HepG2 (cell line): ENCODE measurements around the gene THAP2. TPM values are rescaled to one million over a fixed set of nuclear protein-coding genes. Genes with fewer than 3 reads are reported as not detected.

Experiments
- CHCHD3 ChIP-seq: sonication (generic); formaldehyde crosslinking; IDR thresholded peaks from 2 replicates; pipeline ENCODE4 v1.8.0; 2022; ENCODE audit warnings: mild to moderate bottlenecking, missing genetic modification reagents, moderate library complexity
- ELF1 ChIP-seq: sonication (generic); formaldehyde crosslinking; IDR thresholded peaks from 2 replicates; pipeline ENCODE4 v1.4.0; 2020; ENCODE audit warnings: missing genetic modification reagents
- GTF2F1 ChIP-seq: fragments of 150-350 bp; IDR thresholded peaks from 2 replicates; pipeline ENCODE4 v1.6.1; 2014; ENCODE audit warnings: low read length
- KDM3A ChIP-seq: IDR thresholded peaks from 2 replicates; pipeline ENCODE4 v1.6.1; 2018; ENCODE audit warnings: low read depth, missing compliant biosample characterization
- NFKB2 ChIP-seq: sonication (generic); formaldehyde crosslinking; IDR thresholded peaks from 2 replicates; pipeline ENCODE4 v1.4.0; 2020; ENCODE audit warnings: missing genetic modification reagents, borderline replicate concordance
- NR2F1 ChIP-seq, 2 experiments: fragments of 450-650 bp in 1 of 2; formaldehyde crosslinking in 1 of 2; IDR thresholded peaks; 2 replicates each; pipeline versions ENCODE4 v1.5.0 to v1.6.1; 2016 to 2020; ENCODE audit warnings: mild to moderate bottlenecking in 1 of 2, missing compliant biosample characterization in 1 of 2, missing genetic modification reagents in 1 of 2, moderate library complexity in 1 of 2
- RARA ChIP-seq: IDR thresholded peaks from 2 replicates; pipeline ENCODE4 v1.6.1; 2016; ENCODE audit warnings: missing genetic modification reagents, missing compliant biosample characterization
- RBM39 ChIP-seq: fragments of 200-400 bp; formaldehyde crosslinking; IDR thresholded peaks from one replicate; pipeline ENCODE4 v1.6.1; 2018; ENCODE audit warnings: antibody characterized with exemption, mild to moderate bottlenecking, low read depth, low read length; ENCODE audit not compliant: poor library complexity, severe bottlenecking
- SCMH1 ChIP-seq: sonication (generic); formaldehyde crosslinking; IDR thresholded peaks from 2 replicates; pipeline ENCODE4 v1.9.0; 2021; ENCODE audit warnings: missing genetic modification reagents, mild to moderate bottlenecking, borderline replicate concordance
- ZBTB7A ChIP-seq: sonication (generic); formaldehyde crosslinking; IDR thresholded peaks from 2 replicates; pipeline ENCODE4 v1.8.0; 2022; ENCODE audit warnings: mild to moderate bottlenecking, missing genetic modification reagents
- ZNF224 ChIP-seq: sonication (generic); formaldehyde crosslinking; IDR thresholded peaks from 2 replicates; pipeline ENCODE4 v1.5.0; 2020; ENCODE audit warnings: mild to moderate bottlenecking, missing genetic modification reagents
- ZNF354B ChIP-seq: sonication (generic); formaldehyde crosslinking; IDR thresholded peaks from 2 replicates; pipeline ENCODE4 v1.8.0; 2022; ENCODE audit warnings: mild to moderate bottlenecking, missing genetic modification reagents
- ZNF577 ChIP-seq: sonication (generic); formaldehyde crosslinking; IDR thresholded peaks from 2 replicates; pipeline ENCODE4 v1.4.0; 2020; ENCODE audit warnings: mild to moderate bottlenecking, low read depth, missing genetic modification reagents, borderline replicate concordance
- ZNF768 ChIP-seq: sonication (generic); formaldehyde crosslinking; IDR thresholded peaks from 2 replicates; pipeline ENCODE4 v1.4.0; 2020; ENCODE audit warnings: missing genetic modification reagents
- ZNF775 ChIP-seq: sonication (generic); formaldehyde crosslinking; IDR thresholded peaks from 2 replicates; pipeline ENCODE4 v1.4.0; 2020; ENCODE audit warnings: missing genetic modification reagents, mild to moderate bottlenecking, moderate library complexity, borderline replicate concordance
- ZNF781 ChIP-seq: sonication (generic); formaldehyde crosslinking; IDR thresholded peaks from 2 replicates; pipeline ENCODE4 v1.5.1; 2020; ENCODE audit warnings: borderline replicate concordance, mild to moderate bottlenecking, missing genetic modification reagents; ENCODE audit errors: not compliant biosample characterization
- polyA plus RNA-seq, 8 experiments: library from polyadenylated mRNA; depleted of rRNA in 3 of 8; stranded (reverse) in 7 of 8; unstranded in 1 of 8; fragments of >200 nt; fragmentation: Illumina TruSeq in 4 of 8; extraction: Trizol in 4 of 8; gene quantifications; 2 replicates each; pipeline versions ENCODE4 v1.2.1 to v1.2.3, GENCODE V29; 2011 to 2016; ENCODE audit warnings: low read depth in 4 of 8, missing spikeins in 1 of 8, mixed read lengths in 1 of 8; ENCODE audit not compliant: insufficient read depth in 1 of 8
- total RNA-seq, 5 experiments: library from RNA; depleted of rRNA; stranded (reverse); fragments of >200 nt; fragmentation: Illumina TruSeq; extraction: Trizol; gene quantifications; 2 replicates each; pipeline ENCODE4 v1.2.3, GENCODE V29; 2016; ENCODE audit warnings: low read depth in 1 of 5
- TF ChIP-seq, protein P1 (sequence below): IDR thresholded peaks from 2 replicates; pipeline ENCODE4 v1.6.1; 2016; ENCODE audit warnings: missing genetic modification reagents, missing compliant biosample characterization
- TF ChIP-seq, protein P2 (sequence below): sonication (generic); formaldehyde crosslinking; IDR thresholded peaks from 2 replicates; pipeline ENCODE4 v1.8.0; 2023; ENCODE audit warnings: mild to moderate bottlenecking, missing genetic modification reagents
- TF ChIP-seq, protein P3 (sequence below): sonication (generic); formaldehyde crosslinking; IDR thresholded peaks from 2 replicates; pipeline ENCODE4 v1.4.0; 2020; ENCODE audit warnings: missing genetic modification reagents, borderline replicate concordance
- TF ChIP-seq, protein P4 (sequence below): IDR thresholded peaks from 2 replicates; pipeline ENCODE4 v1.6.1; 2016
- TF ChIP-seq, protein P5 (sequence below): sonication (generic); formaldehyde crosslinking; IDR thresholded peaks from 2 replicates; pipeline ENCODE4 v1.4.0; 2020; ENCODE audit warnings: missing genetic modification reagents

THAP2 gene
- total and polyA plus RNA-seq, 2 of the 13 experiments (the other 11 are each of a cell fraction or from before 2014, with no cell fraction given): 5.2 to 6.2 TPM

DNA sequence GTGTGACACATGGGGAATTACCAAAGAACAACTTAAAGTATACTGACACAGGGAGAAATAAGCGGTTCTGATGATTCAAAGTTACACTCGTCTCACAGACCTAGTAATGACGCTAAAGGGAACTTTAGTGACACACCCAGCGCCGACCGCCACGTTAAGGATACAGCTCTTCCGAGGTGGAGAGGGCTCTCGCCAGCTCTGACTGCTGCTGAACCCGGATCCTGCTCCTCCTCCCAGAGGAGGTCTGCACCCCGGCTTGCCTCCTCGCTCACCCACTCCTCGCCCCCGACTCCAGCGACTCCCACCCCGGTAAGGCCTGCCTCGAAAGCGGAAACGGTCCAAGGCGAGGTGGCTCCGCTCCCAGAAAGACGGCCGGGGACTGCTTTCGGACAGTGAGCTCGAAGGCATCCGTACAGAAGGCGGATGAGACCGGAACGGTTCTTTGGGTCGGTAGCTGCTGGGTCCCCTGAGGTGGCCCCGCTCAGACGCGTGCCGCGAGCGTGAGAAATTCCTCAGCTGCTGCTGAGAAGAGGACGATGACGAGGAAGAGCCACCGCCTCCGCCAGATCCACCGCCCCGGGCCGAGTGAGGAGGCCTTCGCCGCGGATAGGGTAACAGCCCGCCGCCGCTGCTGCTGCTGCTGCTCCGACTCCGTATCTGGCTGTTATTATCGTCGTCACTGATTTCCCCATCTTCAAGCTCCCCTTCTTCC, 1.1 kb upstream of the THAP2 start (continued):
- TF ChIP-seq ZBTB7A (CRISPR knock-in tag) (no peak), KDM3A (CRISPR knock-in tag) (no peak), ZNF577 (CRISPR knock-in tag) (no peak), ZNF775 (no peak), ZNF781 (CRISPR knock-in tag) (no peak), ZNF768 (peak; percentile 15; the same call in 1 of the 2 replicates), CHCHD3 (CRISPR knock-in tag) (no peak), ELF1 (CRISPR knock-in tag) (no peak), RBM39 (no peak), SCMH1 (no peak), RARA (no peak), GTF2F1 (no peak), NR2F1 (CRISPR knock-in tag; IDR thresholded peaks at IDR 0.05) (no peak), ZNF224 (CRISPR knock-in tag) (0 out of 2 replicates have a peak, but pooled peaks have one; percentile 25), ZNF354B (CRISPR knock-in tag) (no peak), NFKB2 (CRISPR knock-in tag) (0 out of 2 replicates have a peak, but pooled peaks have one; percentile 11)
- TF ChIP-seq, protein P1, sequence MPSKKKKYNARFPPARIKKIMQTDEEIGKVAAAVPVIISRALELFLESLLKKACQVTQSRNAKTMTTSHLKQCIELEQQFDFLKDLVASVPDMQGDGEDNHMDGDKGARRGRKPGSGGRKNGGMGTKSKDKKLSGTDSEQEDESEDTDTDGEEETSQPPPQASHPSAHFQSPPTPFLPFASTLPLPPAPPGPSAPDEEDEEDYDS (CRISPR knock-in tag): no peak
- TF ChIP-seq, protein P2, sequence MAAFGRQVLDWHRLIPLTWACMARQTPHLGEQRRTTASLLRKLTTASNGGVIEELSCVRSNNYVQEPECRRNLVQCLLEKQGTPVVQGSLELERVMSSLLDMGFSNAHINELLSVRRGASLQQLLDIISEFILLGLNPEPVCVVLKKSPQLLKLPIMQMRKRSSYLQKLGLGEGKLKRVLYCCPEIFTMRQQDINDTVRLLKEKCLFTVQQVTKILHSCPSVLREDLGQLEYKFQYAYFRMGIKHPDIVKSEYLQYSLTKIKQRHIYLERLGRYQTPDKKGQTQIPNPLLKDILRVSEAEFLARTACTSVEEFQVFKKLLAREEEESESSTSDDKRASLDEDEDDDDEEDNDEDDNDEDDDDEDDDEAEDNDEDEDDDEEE (CRISPR knock-in tag): 0 out of 2 replicates have a peak, but pooled peaks have one; percentile 22
- TF ChIP-seq, protein P3, sequence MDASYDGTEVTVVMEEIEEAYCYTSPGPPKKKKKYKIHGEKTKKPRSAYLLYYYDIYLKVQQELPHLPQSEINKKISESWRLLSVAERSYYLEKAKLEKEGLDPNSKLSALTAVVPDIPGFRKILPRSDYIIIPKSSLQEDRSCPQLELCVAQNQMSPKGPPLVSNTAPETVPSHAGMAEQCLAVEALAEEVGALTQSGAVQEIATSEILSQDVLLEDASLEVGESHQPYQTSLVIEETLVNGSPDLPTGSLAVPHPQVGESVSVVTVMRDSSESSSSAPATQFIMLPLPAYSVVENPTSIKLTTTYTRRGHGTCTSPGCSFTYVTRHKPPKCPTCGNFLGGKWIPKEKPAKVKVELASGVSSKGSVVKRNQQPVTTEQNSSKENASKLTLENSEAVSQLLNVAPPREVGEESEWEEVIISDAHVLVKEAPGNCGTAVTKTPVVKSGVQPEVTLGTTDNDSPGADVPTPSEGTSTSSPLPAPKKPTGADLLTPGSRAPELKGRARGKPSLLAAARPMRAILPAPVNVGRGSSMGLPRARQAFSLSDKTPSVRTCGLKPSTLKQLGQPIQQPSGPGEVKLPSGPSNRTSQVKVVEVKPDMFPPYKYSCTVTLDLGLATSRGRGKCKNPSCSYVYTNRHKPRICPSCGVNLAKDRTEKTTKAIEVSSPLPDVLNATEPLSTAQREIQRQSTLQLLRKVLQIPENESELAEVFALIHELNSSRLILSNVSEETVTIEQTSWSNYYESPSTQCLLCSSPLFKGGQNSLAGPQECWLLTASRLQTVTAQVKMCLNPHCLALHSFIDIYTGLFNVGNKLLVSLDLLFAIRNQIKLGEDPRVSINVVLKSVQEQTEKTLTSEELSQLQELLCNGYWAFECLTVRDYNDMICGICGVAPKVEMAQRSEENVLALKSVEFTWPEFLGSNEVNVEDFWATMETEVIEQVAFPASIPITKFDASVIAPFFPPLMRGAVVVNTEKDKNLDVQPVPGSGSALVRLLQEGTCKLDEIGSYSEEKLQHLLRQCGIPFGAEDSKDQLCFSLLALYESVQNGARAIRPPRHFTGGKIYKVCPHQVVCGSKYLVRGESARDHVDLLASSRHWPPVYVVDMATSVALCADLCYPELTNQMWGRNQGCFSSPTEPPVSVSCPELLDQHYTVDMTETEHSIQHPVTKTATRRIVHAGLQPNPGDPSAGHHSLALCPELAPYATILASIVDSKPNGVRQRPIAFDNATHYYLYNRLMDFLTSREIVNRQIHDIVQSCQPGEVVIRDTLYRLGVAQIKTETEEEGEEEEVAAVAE: no peak
- TF ChIP-seq, protein P4, sequence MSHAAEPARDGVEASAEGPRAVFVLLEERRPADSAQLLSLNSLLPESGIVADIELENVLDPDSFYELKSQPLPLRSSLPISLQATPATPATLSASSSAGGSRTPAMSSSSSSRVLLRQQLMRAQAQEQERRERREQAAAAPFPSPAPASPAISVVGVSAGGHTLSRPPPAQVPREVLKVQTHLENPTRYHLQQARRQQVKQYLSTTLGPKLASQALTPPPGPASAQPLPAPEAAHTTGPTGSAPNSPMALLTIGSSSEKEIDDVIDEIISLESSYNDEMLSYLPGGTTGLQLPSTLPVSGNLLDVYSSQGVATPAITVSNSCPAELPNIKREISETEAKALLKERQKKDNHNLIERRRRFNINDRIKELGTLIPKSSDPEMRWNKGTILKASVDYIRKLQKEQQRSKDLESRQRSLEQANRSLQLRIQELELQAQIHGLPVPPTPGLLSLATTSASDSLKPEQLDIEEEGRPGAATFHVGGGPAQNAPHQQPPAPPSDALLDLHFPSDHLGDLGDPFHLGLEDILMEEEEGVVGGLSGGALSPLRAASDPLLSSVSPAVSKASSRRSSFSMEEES (CRISPR knock-in tag): no peak
- TF ChIP-seq, protein P5, sequence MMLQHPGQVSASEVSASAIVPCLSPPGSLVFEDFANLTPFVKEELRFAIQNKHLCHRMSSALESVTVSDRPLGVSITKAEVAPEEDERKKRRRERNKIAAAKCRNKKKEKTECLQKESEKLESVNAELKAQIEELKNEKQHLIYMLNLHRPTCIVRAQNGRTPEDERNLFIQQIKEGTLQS: no peak
